HepG2 (cell line): ENCODE results near the gene CCDC122. TPM values are rescaled to one million over a fixed set of nuclear protein-coding genes. Genes with fewer than 3 reads are reported as not detected.

ENCODE experiments used
- ATAC-seq: fragments of 200-7000 bp; cut with Tn5 transposase; 3 replicates; pipeline ENCODE4 v1.9.1; 2020; ENCODE audit warnings: mild to moderate bottlenecking, moderate library complexity
- BruUV-seq: library from RNA; stranded (reverse); fragments of 400-500 nt; replicated peaks from 2 replicates; lab custom pipeline; 2021; lab: Mats Ljungman, UMichigan
- CTCF ChIA-PET: fragments of 300-600 bp; formaldehyde crosslinking; extraction: SDS; loops from one replicate; lab custom pipeline; 2021; ENCODE audit warnings: low total read pairs, inconsistent platforms, low intra/inter-chr PET ratio; lab: Yijun Ruan, JAX
- POLR2A ChIA-PET: fragments of 350-600 bp; sonication (Branson Sonifier 250); formaldehyde crosslinking; loops from one replicate; lab custom pipeline; 2020; ENCODE audit warnings: antibody characterized with exemption, inconsistent platforms; lab: Yijun Ruan, JAX
- DNase-seq: peaks from one replicate; pipeline ENCODE4 v3.0.0-alpha.2; 2015; ENCODE audit warnings: low spot score
- FAIRE-seq: peaks from 3 replicates; lab custom pipeline; 2011; peaks lifted over from hg19 to GRCh38; lab: Jason Lieb, UNC
- H2AFZ ChIP-seq: one replicate; pipeline ENCODE4 v1.6.1; 2011; ENCODE audit warnings: low read length, inconsistent platforms
- H3K27ac ChIP-seq: fragments of 300-600 bp; 3 replicates; pipeline ENCODE4 v1.8.0; 2011; ENCODE audit warnings: mixed run types, mild to moderate bottlenecking, mixed read lengths, low read length, inconsistent platforms; ENCODE audit not compliant: insufficient read depth; ENCODE audit errors: extremely low read length
- H3K27me3 ChIP-seq, 2 experiments: fragments of 200-600 bp in 1 of 2; 2 replicates in 1 of 2; 3 replicates in 1 of 2; pipeline versions ENCODE4 v1.6.0 to v1.8.0; 2011; ENCODE audit warnings: low read length in 2 of 2, mild to moderate bottlenecking in 2 of 2, moderate library complexity in 2 of 2, inconsistent platforms in 1 of 2; ENCODE audit not compliant: insufficient read depth in 2 of 2, control insufficient read depth in 1 of 2
- H3K36me3 ChIP-seq, 2 experiments: fragments of 200-600 bp in 1 of 2; replicated peaks in 1 of 2; 2 replicates in 1 of 2; 3 replicates in 1 of 2; pipeline versions ENCODE4 v1.5.1 to v1.8.0; 2011; ENCODE audit warnings: low read length in 2 of 2, inconsistent platforms in 1 of 2; ENCODE audit not compliant: insufficient read depth in 2 of 2, control insufficient read depth in 1 of 2
- H3K4me1 ChIP-seq: 2 replicates; pipeline ENCODE4 v1.5.1; 2012; ENCODE audit warnings: low read length, inconsistent platforms; ENCODE audit not compliant: insufficient read depth
- H3K4me2 ChIP-seq: 2 replicates; pipeline ENCODE4 v1.6.0; 2011; ENCODE audit warnings: low read depth, low read length, inconsistent platforms
- H3K4me3 ChIP-seq, 3 experiments: fragments of 200-600 bp in 1 of 3; sonication (generic), shearing (Covaris generic) in 1 of 3; replicated peaks in 1 of 3; 2 replicates each; pipeline ENCODE4 v1.5.1; 2011 to 2016; ENCODE audit warnings: low read length in 3 of 3, inconsistent platforms in 2 of 3, low read depth in 2 of 3, mild to moderate bottlenecking in 2 of 3, control low read depth in 1 of 3, mixed read lengths in 1 of 3; ENCODE audit not compliant: insufficient read depth in 1 of 3
- H3K79me2 ChIP-seq: one replicate; pipeline ENCODE4 v1.6.1; 2011; ENCODE audit warnings: low read length, inconsistent platforms; ENCODE audit not compliant: insufficient read depth
- H3K9ac ChIP-seq: 2 replicates; pipeline ENCODE4 v1.6.0; 2011; ENCODE audit warnings: mild to moderate bottlenecking, low read depth, low read length, inconsistent platforms; ENCODE audit not compliant: insufficient read depth
- H3K9me3 ChIP-seq: 2 replicates; pipeline ENCODE4 v1.5.1; 2012; ENCODE audit warnings: mild to moderate bottlenecking, low read length
- H4K20me1 ChIP-seq: 2 replicates; pipeline ENCODE4 v1.6.0; 2011; ENCODE audit warnings: inconsistent platforms, mild to moderate bottlenecking, low read length, moderate library complexity; ENCODE audit not compliant: insufficient read depth
- ERF ChIP-seq: IDR thresholded peaks from 2 replicates; pipeline ENCODE4 v1.6.1; 2018; ENCODE audit warnings: missing biosample characterization, missing genetic modification reagents
- KAT8 ChIP-seq: IDR thresholded peaks from 2 replicates; pipeline ENCODE4 v1.6.1; 2016; ENCODE audit warnings: missing genetic modification reagents, missing compliant biosample characterization
- ZNF746 ChIP-seq: sonication (generic); formaldehyde crosslinking; IDR thresholded peaks from 2 replicates; pipeline ENCODE4 v1.8.0; 2022; ENCODE audit warnings: mild to moderate bottlenecking, missing genetic modification reagents
- WGBS: methylation state at CpG from one replicate; pipeline ENCODE4 v1.1.6; 2017; ENCODE audit warnings: low lambda C conversion rate; 5-methylcytosine and 5-hydroxymethylcytosine counted together
- in situ Hi-C: cut with HindIII; loops from 2 replicates; pipeline ENCODE4 v1.10.0; 2017; ENCODE audit warnings: low pct_unique_long_range_greater_than_20kb; ENCODE audit not compliant: extremely low pct_ligation_motif_present
- intact Hi-C: fragments of 100-400 bp; cut with micrococcal nuclease; formaldehyde crosslinking; loops from one replicate; pipeline ENCODE4 v1.10.0; 2022; ENCODE audit not compliant: unreplicated experiment
- polyA plus RNA-seq, 8 experiments: library from polyadenylated mRNA; depleted of rRNA in 3 of 8; stranded (reverse) in 7 of 8; unstranded in 1 of 8; fragments of >200 nt; fragmentation: Illumina TruSeq in 4 of 8; extraction: Trizol in 4 of 8; gene quantifications; 2 replicates each; pipeline versions ENCODE4 v1.2.1 to v1.2.3, GENCODE V29; 2011 to 2016; ENCODE audit warnings: low read depth in 4 of 8, missing spikeins in 1 of 8, mixed read lengths in 1 of 8; ENCODE audit not compliant: insufficient read depth in 1 of 8
- total RNA-seq, 5 experiments: library from RNA; depleted of rRNA; stranded (reverse); fragments of >200 nt; fragmentation: Illumina TruSeq; extraction: Trizol; gene quantifications; 2 replicates each; pipeline ENCODE4 v1.2.3, GENCODE V29; 2016; ENCODE audit warnings: low read depth in 1 of 5

Gene CCDC122
- total and polyA plus RNA-seq, 2 of the 13 experiments (the other 11 are each of a cell fraction or from before 2014, with no cell fraction given), result 0.32 to 3.5 TPM

GRCh38 chr13:43915451-43915850 is 35.9 kb upstream of the CCDC122 start:
- H3K79me2 ChIP-seq, result no peaks in the 10 kb centered on the region
- no peak overlapping the region for H3K27ac ChIP-seq
- DNase-seq (no peak), ATAC-seq (no peak), FAIRE-seq (no peak)
- no peak overlapping the region for H3K4me2 ChIP-seq
- no TSS peak for BruUV-seq
- POLR2A ChIA-PET, result no interaction called here
- H3K27me3 ChIP-seq, result no peaks in the 10 kb centered on the region
- TF ChIP-seq KAT8, result no peak
- TF ChIP-seq, all 625 proteins: peak for 0
- H4K20me1 ChIP-seq, result no peaks in the 10 kb centered on the region
- H3K9me3 ChIP-seq, result no peaks in the 10 kb centered on the region
- in situ Hi-C loops (loop anchor here (25.0 kb wide), 1 partner anchor 1047 kb away; no protein-coding TSS in a partner anchor), intact Hi-C loops (no loop called here)
- H3K36me3 ChIP-seq, result no peaks in the 10 kb centered on the region
- no peak overlapping the region for H2AFZ ChIP-seq
- H3K9ac ChIP-seq, result no peak overlapping the region
- CTCF ChIA-PET, result no interaction called here
- WGBS, result 60% methylated on average over 6 of the region's 6 CpGs
- no peak overlapping the region for H3K4me3 ChIP-seq
- H3K4me1 ChIP-seq, result no peaks in the 10 kb centered on the region

GRCh38 chr13:43911871-43912270 is 32.3 kb upstream of the CCDC122 start:
- Histone ChIP-seq H3K4me3 (no peak overlapping the region), H3K27me3 (no peaks in the 10 kb centered on the region), H4K20me1 (no peaks in the 10 kb centered on the region), H3K9ac (no peak overlapping the region), H3K36me3 (no peaks in the 10 kb centered on the region), H2AFZ (no peak overlapping the region), H3K4me2 (no peak overlapping the region), H3K9me3 (no peaks in the 10 kb centered on the region), H3K4me1 (no peaks in the 10 kb centered on the region), H3K79me2 (no peaks in the 10 kb centered on the region), H3K27ac (no peak overlapping the region)
- no peak for DNase-seq
- ChIA-PET CTCF (no interaction called here), POLR2A (no interaction called here)
- no peak for FAIRE-seq
- intact Hi-C loops, result no loop called here
- 58% methylated on average over 3 of the region's 3 CpGs for WGBS
- in situ Hi-C loops, result loop anchor here (25.0 kb wide), 1 partner anchor 1050 kb away; no protein-coding TSS in a partner anchor
- ATAC-seq, result no peak
- BruUV-seq, result no TSS peak
- TF ChIP-seq ERF, result no peak
- TF ChIP-seq ZNF746 (CRISPR knock-in tag), result no peak
